Thoracic aorta (tissue), 2 donors: ENCODE results near the gene TMEM106C. TPM values are rescaled to one million over a fixed set of nuclear protein-coding genes. Genes with fewer than 3 reads are reported as not detected.

ENCODE experiments used
- ATAC-seq: fragments of 150-250 bp; one replicate; pipeline ENCODE4 v1.8.0; 2017; ENCODE audit warnings: low read depth; ENCODE audit not compliant: insufficient number of reproducible peaks, low FRiP score
- DNase-seq: peaks from one replicate; pipeline ENCODE4 v3.0.0-alpha.2; 2020; ENCODE audit warnings: low spot score
- H3K27ac ChIP-seq, 2 donors: fragments of 200-600 bp; sonication (generic); 1 replicate in 1 of 2; 2 replicates in 1 of 2; pipeline ENCODE4 v1.5.1; 2016; ENCODE audit warnings: mild to moderate bottlenecking in 2 of 2, moderate library complexity in 2 of 2
- H3K27me3 ChIP-seq: fragments of 200-600 bp; sonication (generic); replicated peaks from 2 replicates; pipeline ENCODE4 v1.6.0; 2016; ENCODE audit warnings: mild to moderate bottlenecking; ENCODE audit not compliant: insufficient read depth
- H3K36me3 ChIP-seq: fragments of 200-600 bp; sonication (generic); one replicate; pipeline ENCODE4 v1.5.1; 2016
- H3K4me1 ChIP-seq, 2 donors: fragments of 200-600 bp; sonication (generic); 1 replicate in 1 of 2; 2 replicates in 1 of 2; pipeline versions ENCODE4 v1.5.1 to v1.6.0; 2016; ENCODE audit warnings: low read depth in 2 of 2, mild to moderate bottlenecking in 1 of 2; ENCODE audit not compliant: control insufficient read depth in 1 of 2
- H3K4me3 ChIP-seq: fragments of 200-600 bp; sonication (generic); 2 replicates; pipeline ENCODE4 v1.5.1; 2016; ENCODE audit warnings: mild to moderate bottlenecking
- H3K9me3 ChIP-seq: fragments of 200-600 bp; sonication (generic); 2 replicates; pipeline ENCODE4 v1.5.1; 2016
- total RNA-seq, 2 donors: library from RNA; depleted of rRNA; stranded (reverse); fragments of >200 nt; gene quantifications; one replicate each; pipeline versions ENCODE4 v1.1.0 to v1.2.3, GENCODE V29; 2016
- TF ChIP-seq, protein P1 (sequence below): fragments of 200-600 bp; sonication (generic); IDR thresholded peaks from one replicate; pipeline ENCODE4 v1.5.1; 2019; ENCODE audit warnings: antibody characterized with exemption

Gene TMEM106C
- total RNA-seq, 2 donors from 2014 or later: 48.1 to 149 TPM

DNA sequence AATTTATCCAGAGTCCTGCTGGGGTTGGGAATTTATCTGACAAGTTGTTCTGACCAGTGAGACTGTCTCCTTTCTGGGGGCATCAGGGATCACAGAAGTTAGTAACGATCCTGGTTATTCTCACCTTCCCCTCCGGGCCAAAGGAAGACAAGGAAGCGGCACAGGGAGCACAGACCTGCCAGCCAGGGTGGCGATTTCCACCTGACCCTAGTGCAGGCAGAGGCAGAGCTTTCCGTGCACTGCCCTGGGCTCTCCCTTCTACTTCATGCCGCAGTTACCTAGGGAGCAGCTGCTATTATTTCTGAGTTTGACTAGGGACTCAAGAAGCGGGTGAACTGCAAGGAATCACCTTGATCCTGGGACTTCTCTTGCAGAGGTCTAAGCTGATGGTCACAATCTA lies 7.4 kb downstream of the TMEM106C start:
- Histone ChIP-seq H3K27me3 (no peaks in the 10 kb centered on the region), H3K9me3 (no peaks in the 10 kb centered on the region), H3K4me3 (no peak overlapping the region), H3K27ac (no peak overlapping the region), H3K36me3 (peaks cover 4% of the 10 kb centered on the region), H3K4me1 (peaks cover 0 to 12% of the 10 kb centered on the region in 2 donors)
- TF ChIP-seq, protein P1, sequence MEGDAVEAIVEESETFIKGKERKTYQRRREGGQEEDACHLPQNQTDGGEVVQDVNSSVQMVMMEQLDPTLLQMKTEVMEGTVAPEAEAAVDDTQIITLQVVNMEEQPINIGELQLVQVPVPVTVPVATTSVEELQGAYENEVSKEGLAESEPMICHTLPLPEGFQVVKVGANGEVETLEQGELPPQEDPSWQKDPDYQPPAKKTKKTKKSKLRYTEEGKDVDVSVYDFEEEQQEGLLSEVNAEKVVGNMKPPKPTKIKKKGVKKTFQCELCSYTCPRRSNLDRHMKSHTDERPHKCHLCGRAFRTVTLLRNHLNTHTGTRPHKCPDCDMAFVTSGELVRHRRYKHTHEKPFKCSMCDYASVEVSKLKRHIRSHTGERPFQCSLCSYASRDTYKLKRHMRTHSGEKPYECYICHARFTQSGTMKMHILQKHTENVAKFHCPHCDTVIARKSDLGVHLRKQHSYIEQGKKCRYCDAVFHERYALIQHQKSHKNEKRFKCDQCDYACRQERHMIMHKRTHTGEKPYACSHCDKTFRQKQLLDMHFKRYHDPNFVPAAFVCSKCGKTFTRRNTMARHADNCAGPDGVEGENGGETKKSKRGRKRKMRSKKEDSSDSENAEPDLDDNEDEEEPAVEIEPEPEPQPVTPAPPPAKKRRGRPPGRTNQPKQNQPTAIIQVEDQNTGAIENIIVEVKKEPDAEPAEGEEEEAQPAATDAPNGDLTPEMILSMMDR: no peak
- DNase-seq (no peak), ATAC-seq (no peak)

DNA sequence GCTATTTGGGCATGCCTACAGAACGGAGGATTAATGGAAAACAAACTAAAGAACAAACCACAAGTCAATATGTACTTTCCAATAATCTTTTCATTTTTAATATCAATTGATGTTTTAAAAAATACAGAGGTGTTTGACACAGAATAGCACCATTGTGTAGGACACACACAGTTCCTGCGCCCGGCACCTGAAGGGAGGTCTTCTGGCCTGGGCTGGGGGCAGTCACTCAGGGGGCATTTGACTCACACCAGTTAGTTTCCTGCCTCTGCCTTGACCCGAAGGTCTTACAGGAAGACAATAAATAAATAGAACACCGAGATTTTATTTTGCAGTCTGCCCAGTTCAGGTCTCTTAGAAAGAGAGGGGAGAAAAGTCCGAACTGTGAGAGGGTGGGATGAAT lies 9.5 kb downstream of the TMEM106C start:
- Histone ChIP-seq H3K4me1 (peaks cover 0 to 4% of the 10 kb centered on the region in 2 donors), H3K9me3 (no peaks in the 10 kb centered on the region), H3K27ac (no peak overlapping the region), H3K36me3 (no peaks in the 10 kb centered on the region), H3K27me3 (no peaks in the 10 kb centered on the region), H3K4me3 (no peak overlapping the region)
- ATAC-seq (no peak), DNase-seq (no peak)
- TF ChIP-seq, protein P1: no peak

DNA sequence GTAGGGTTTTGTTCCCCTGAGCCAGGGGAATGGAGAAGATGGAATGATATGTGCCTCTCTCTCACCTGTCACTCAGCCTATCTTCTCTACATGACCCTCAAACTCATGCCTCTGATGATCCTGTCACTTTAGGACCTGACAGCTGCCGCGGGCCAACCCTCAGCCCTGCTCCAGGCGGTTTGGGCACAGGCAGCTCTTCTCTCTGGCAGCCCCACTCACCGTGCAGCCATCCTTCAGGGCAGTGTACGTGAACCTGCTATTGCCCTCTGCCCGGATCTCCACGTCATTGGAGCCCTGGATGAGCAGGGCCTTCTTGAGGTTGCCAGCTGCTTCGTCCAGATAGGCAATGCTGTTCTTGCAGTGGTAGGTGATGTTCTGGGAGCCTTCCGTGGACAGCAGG lies 10.5 kb downstream of the TMEM106C start:
- H3K9me3 ChIP-seq: no peaks in the 10 kb centered on the region
- H3K27ac ChIP-seq: no peak overlapping the region
- no peaks in the 10 kb centered on the region for H3K4me1 ChIP-seq
- ATAC-seq (no peak), DNase-seq (no peak)
- no peaks in the 10 kb centered on the region for H3K36me3 ChIP-seq
- H3K27me3 ChIP-seq: no peaks in the 10 kb centered on the region
- TF ChIP-seq, protein P1: no peak
- H3K4me3 ChIP-seq: no peak overlapping the region

DNA sequence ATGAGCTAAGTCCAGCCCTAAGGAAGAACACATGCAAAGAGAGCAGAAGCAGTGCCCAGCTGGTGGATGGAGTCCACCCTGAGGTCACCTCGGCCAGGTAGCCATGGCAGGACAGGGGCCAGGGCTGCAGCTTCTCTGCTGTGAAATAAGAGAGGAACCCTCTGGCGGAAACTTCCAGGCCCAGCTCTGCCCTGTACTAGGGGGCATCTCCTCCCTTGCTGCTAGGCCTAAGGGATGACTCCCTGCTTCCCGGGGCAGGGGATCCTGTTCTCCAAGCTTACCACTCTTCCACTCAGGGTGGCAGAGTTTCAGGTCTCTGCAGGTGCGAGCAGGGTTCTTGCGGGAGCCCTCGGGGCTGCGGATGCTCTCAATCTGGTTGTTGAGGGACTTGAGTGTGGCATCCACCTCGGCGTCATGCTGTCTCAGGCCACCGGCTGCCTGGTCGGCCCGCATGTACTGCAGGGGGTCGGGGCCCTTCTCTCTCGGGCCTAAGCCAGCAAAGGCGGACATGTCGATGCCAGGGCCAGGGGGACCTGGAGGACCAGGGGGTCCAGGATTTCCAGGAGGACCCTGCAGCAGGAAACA lies 11.7 kb downstream of the TMEM106C start:
- H3K4me1 ChIP-seq: no peaks in the 10 kb centered on the region
- H3K9me3 ChIP-seq: no peaks in the 10 kb centered on the region
- H3K4me3 ChIP-seq: no peak overlapping the region
- ATAC-seq (no peak), DNase-seq (no peak)
- H3K27me3 ChIP-seq: no peaks in the 10 kb centered on the region
- H3K36me3 ChIP-seq: no peaks in the 10 kb centered on the region
- TF ChIP-seq, protein P1: no peak
- H3K27ac ChIP-seq: no peak overlapping the region

- no peaks in the 10 kb centered on the region for H3K4me1 ChIP-seq
- TF ChIP-seq, protein P1: no peak
- H3K4me3 ChIP-seq: no peak overlapping the region
- ATAC-seq (no peak), DNase-seq (no peak)
- H3K27me3 ChIP-seq: no peaks in the 10 kb centered on the region
- no peaks in the 10 kb centered on the region for H3K9me3 ChIP-seq
- H3K36me3 ChIP-seq: no peaks in the 10 kb centered on the region
- H3K27ac ChIP-seq: no peak overlapping the region
Observed at GRCh38 chr12:47975816-47976215, 12.4 kb downstream of the TMEM106C start.
